G401.6 (cell line): ENCODE measurements around the gene PHYHD1.

ENCODE experiments used
- FAIRE-seq: peaks from 2 replicates; lab custom pipeline; 2012; peaks lifted over from hg19 to GRCh38; lab: Jason Lieb, UNC

PHYHD1 gene

DNA sequence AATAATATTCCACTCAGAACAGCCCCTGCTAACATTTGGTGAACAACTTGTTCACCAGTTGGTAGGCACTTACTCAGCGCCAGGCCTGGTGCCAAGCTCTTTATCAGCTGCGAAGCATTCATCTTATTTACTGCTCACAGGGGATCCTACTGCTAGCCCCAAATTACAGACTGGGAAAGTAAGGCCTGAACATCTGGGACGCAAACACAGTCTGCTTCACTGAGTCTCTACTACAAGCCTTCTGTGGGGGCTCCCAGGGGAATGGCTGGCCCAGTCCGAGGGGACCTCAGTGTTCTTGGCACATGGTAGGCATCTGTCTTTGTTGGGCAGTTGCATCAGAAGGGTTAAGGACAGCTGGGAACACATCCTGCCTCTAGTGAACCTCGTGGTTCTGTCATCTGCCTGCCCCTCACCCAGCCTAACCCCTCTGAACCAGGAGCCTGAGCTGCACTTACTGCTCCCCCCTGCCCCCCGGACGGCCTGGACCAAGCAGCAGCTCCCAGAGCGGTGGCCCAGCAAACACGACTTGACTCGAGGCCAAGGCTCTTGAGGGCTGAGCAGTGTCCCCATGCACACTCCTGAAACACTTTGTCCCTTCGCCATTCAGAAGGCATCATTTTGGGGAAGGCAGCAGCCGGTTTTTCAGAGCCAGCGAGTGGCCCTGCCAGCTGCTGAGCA, at the start of gene PHYHD1:
Gene PHYHD1, plus strand, starts transcription at position 602 of the 678 bp plus-strand sequence. CDS start 1,342 bp downstream, outside the sequence.
- FAIRE-seq: no peak

DNA sequence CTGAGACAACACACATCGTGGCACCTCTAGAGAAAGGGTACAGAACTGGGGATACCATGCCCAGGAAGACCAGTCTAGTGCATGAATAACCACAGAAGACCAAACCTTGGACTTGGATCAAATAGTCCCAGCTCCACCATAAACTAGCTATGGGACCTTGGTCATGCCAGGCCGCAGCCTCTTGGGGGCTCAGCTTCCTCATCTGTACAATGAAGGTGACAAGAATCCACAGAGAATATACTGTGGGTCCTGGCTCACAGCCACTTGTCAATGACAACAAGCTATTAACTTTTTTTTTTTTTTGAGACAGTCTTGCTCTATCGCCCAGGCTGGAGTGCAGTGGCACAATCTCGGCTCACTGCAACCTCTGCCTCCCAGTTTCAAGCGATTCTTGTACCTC, 42.9 kb upstream of the PHYHD1 start:
- no peak for FAIRE-seq

DNA sequence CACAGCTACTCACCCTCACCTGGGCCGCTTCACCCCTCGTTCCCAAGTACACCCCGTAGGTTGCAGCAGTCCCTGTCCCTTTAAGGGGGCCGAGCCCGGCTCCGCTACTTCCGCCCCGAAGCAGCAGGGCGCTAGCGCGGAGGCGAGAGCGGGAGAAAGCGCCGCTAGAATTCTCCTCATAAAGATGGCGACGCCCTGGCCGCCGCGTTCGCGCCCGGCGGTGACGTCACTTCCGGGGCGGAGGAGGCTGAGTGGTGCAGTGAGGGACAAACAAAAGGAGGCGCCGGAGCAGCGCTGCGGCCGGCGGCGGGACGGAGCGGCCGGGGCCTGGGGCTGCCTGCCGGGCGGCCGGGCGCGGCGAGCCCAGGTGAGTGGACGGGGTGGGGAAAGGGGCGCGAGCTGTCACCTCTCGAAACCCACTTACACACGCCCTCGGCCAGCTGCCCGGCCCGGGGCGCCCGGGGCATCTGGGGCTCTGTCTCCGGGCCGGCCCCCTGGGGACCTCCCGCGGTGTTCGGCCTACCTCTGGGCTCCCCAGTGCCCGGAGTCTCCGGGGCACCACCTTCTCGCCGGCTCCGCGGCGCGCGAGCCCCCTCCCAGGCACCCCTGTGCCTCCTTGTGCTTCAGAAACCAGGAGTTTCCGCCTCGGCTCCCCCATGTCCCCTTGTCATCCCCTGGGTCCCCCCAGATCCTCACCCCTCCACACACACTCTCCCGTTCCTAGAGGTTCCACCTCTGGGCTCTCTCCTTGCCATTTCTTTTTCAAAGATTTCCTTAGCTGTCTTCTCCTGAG, 38.7 kb upstream of the PHYHD1 start, which contains the start of the genes KYAT1 and LRRC8A:
Gene KYAT1, minus strand, starts transcription at position 67 of the 793 bp plus-strand sequence. CDS start 36,545 bp downstream, outside the sequence.
Gene LRRC8A, plus strand, starts transcription at position 250 of the 793 bp plus-strand sequence. CDS start 25,032 bp downstream, outside the sequence.
- FAIRE-seq: peak; percentile 86

DNA sequence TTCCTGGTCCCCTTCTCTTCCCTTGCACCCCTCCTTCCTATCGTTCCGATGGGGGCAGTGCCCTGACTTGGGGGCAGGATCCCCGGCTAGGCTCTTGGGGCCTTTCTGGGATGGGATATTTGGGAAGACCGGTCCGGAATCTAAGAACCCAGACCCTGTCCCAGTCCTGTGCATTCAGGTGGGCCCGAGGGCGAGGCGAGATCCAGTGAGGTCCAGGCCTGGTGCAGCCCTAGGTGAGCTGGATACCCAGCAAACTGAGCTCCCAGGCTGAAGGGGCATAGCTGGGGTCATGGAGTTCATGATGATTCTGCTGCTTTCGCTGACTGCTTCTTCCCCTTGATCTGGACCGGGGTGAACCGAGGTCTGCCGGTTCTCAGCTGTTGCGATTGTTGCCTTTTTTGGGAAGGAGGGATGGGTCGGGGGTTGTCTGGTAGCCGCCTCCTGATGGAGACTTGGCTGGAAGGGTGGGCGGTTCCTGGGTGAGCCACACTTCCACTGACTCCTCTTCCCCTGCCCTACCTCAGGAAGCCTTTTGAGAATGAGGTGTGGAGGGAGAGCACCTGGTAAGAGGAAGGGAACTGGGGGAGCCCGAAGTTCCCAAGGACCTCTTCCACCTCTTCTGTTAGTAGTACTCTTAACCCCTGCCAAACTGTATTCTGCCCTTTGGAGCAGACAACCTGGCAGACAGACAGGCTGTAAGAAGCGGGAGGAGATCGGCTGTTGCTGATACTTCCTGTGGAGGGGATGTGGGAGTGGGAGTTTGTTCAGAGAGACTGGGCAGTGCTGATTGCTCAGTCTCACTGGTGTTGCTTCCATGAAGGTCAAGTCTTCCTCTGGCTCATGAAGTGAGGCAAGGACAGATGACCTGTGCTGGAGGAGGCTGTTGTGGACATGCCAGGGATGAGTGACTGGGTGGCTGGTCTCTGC, 37.8 kb upstream of the PHYHD1 start:
- no peak for FAIRE-seq

DNA sequence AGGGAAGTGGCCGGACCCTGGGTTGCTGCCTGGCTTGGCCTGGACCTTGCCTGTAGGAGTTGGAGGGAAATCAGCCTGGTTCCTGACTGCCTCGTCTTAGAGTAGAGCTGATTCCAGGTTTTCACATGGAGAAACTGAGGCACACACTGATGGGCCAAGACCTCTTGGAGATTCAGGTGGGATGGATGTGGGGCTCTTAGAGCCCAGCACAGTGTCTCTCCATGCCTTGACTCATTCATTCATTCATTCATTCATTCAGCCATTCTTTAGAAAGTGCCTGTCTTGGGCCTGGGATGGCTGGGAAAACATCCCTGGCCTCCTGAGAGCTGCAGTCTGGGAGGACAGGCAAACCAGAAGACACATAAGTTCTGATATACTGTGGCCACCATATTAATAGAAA, 36.6 kb upstream of the PHYHD1 start:
- no peak for FAIRE-seq

DNA sequence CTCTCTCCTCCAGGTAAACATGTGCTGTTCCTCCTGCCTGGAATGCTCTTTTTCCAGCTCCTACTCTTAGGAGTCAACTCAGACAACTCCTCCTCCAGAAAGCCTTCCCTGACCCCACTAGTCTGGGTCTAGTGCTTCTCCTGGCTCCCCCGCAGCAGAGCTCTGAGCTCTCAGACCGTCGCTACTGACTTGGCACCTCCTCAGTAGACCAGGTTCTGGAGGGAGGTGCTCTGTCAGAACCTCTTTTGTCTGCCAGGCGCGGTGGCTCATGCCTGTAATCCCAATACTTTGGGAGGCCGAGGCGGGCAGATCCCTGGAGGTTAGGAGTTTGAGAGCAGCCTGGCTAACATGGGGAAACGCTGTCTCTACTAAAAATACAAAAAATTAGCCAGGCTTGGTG, 35.4 kb upstream of the PHYHD1 start:
- no peak for FAIRE-seq

DNA sequence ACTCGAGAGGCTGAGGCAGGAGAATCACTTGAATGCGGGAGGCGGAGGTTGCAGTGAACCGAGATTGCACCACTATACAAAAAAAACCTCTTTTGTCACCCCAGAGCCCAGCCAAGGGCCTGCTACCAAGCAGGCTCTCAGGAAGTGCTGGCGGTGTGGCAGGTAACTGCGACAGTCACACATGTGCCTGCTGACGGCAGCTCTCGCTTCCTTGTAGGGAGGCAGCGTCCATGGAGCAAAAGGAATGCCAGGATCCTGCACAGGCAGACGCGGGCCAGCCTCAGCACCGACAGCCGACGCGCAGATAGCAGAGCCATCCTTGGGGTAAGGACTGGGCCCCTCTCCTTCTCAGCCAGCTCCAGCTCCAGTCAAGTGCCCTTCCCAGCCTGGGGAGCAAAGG, 35.0 kb upstream of the PHYHD1 start:
- FAIRE-seq: no peak

DNA sequence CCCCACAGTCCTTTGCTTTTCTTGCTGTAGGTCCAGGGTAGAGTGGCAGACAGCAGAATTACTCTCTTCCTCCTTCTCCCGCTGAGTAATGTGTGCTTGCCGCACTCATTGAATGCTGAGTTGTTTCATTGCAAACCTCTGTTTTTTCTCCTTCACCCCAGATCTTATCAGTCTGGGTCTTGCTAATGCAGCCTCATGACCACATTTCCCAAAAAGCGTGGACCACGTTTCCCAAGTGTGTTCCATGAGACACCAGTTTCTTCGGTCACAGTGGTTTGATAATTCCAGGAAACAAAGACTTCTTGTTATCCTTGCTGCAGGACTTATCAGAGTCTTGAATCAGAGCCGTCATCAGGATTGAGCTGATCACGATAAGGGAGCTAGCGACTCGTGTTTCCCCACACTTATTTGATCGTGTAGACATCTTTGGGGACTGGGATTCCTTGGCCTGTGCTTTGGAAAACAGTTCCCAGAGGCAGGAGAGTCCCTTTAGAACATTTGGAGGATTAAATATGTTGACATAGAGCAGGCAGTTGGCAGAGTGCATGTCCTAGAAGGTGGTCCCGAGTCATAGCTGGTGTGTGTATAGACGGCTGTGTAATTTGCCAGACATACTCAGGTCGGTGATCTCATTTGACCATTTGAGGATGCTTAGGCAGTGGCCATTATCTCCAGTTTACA, 34.4 kb upstream of the PHYHD1 start:
- no peak for FAIRE-seq

DNA sequence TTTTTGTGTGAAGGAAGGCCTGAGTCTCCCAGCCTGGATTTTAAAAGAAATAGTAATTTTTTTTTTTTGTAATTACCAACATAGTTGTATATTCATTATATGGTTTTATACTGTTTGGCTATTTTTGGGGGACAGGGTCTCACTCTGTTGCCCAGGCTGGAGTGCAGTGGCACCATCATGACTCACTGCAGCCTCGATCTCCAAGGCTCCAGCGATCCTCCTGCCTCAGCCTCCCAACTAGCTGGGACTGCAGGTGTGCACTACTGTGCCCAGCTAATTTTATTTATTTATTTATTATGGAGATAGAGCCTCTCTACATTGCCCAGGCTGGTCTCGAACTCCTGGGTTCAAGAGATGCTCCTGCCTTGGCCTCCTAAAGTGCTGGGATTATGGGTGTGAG, 33.7 kb upstream of the PHYHD1 start:
- FAIRE-seq: no peak

DNA sequence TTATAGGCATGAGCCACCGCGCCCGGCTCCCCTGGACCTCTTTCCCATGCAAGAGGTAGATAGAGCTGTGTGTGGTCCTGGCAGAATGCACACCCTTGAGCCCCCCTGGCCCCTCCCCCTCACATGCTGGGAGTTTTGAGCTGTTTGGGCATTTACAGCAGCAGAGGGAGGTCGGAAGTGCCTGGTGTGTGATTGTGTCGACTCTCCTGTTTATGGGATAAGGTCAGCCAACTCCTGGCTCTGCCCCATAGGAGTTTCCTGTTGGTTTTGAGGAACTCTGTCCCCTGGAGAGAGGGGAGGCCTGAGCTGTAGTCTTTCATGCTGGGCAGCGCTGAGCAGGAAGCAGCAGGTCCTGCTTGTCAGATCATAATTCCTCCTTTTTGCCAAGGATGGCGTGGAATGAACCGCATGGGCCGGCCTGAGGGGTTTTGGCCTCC, 32.9 kb upstream of the PHYHD1 start:
- no peak for FAIRE-seq

DNA sequence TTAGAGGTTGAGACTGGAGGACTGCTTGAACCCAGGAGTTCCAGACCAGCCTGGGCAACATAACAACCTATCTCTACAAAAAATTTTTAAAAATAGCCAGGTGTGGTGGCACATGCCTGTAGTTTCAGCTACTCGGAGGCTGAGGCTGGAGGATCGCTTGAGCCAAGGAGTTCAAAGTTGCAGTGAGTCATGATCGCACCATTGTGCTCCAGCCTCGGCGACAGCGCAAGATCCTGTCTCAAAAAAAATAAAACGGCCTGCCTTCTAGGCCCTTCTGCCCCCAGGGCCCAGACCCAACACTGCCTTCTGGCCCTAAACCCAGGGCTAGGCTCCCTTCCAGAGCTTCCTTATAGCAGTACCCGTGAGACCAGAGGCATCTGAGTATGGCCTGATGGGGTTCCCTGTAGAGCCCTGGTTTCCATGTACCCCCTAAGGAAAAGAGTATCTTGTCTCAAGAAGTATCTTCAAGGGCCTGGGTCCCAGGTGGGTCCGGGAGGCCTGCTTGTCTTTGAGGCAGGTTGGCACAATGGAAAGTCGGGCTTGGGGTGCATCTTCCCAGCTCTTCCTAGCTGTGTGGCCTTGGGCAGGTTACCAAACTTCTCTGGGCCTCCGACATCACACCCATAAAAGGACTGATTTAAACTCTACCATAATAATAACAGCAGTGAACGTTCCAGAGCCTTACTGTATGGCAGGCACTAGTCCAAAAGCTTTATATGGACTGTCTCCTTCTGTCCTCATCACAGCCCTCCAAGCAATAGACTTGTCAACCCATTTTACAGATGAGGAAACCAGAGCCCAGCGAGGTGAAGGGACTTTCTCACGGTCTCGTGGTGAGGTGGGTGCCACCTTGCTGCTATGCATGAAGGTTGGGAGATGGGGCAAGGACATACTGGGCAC, 29.2 kb upstream of the PHYHD1 start:
- FAIRE-seq: no peak

DNA sequence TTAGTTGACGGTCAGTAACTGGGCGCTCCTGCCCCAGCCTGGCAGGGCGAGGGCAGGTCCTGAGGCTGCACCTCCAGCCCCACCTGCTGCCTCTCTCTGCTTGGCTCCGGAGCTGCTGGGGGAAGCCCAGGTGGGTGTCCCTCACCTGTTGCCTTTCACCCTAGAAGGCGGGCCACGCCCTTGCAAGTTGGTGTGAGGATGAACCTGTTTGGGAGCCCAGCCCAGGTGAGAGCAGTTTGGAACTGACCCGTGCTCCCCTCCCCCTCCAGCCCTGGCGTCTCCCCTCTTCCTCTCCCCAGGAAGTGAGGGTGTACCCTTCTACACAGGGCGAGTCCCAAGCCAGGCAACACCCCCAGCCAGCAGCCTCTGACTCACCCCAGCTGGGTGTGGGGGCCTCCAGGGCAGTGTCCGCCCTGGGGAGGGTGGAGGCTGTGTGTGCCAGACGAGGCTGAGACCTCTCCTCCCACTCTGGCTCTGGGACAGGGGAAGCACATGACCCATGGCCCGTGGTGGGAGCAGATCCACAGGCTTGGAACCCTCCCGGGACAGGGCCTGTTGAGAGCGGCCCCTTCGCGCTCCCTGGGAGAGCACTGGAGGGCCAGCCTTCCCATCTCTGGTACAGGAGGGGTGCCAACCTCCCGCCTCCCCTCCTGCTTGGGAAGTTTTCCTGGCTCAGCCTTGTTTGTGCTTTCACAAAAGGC, 28.4 kb upstream of the PHYHD1 start:
- no peak for FAIRE-seq

DNA sequence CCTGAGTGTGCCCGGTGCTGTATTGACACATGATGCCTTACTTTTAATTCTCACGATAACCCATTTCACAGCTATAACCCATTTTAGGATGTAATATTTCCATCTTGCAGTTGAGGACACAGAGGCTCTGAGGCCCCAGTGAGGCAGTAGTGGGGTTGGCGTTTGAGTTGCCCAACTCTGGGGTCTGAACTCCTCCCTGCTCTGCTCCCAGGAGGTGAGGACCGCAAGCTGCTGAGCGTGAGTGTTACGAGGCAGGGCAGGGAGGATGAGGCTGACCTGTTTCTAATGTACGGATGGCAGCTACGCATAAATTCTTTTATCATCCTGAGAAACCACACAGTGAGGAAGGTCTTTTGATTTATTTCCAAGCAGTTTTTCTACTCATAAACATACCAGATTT, 27.4 kb upstream of the PHYHD1 start:
- no peak for FAIRE-seq

DNA sequence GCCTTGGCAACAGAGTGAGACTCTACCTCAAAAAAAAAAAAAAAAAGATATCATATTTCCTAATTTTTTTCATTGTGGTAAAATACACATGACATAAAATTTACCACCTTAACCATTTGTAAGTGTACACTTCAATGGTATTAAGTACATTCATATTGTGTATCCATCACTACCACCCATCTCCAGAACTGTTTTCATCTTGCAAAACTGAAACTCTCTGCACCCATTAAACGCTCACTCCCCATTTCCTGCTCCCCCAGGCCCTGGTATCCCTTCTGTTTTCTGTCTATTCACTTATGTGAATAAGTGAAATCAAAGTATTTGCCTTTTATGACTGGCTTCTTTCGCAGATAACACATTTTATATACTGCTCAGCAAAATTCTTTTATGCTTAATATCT, 26.0 kb upstream of the PHYHD1 start:
- FAIRE-seq: no peak

DNA sequence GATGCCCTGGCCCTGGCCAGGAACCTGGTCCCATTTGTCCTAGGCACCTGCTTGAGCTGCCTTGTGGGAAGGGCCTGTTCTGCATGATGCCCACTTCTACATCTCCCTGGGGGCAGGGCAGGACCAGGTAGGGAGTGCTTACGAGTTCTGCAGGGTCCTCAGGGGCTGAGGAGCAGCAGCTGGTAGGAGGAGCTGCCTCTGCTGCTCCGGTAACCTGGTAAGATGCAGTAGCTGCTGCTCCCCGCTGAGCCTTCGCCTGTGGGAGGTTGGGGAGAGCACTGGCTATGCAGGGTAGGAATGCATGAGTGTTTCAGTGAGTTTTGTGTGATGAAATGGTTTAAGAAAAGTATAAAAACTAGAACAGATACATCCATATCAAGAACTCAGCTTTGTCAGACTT, 25.2 kb upstream of the PHYHD1 start:
- FAIRE-seq: no peak

DNA sequence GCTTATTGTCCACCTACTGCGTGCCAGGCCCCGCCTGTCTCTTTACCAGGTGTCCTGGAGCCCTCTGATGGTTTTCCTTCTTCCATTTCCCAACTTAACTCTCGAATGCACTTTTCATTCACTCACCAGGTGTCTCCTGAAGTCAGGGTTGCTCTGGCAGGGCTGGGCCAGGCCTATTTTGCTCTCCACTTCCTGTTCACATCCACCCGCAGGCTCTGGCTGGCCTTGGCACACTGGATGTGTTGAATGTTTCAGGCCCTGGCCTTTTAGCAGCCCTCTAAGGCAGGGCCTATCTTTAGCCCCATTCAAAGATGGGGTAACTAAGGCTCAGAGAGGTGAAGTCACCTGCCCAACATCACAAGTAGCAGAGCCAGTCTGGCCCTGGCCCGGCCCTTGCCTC, 22.4 kb upstream of the PHYHD1 start:
- FAIRE-seq: no peak

DNA sequence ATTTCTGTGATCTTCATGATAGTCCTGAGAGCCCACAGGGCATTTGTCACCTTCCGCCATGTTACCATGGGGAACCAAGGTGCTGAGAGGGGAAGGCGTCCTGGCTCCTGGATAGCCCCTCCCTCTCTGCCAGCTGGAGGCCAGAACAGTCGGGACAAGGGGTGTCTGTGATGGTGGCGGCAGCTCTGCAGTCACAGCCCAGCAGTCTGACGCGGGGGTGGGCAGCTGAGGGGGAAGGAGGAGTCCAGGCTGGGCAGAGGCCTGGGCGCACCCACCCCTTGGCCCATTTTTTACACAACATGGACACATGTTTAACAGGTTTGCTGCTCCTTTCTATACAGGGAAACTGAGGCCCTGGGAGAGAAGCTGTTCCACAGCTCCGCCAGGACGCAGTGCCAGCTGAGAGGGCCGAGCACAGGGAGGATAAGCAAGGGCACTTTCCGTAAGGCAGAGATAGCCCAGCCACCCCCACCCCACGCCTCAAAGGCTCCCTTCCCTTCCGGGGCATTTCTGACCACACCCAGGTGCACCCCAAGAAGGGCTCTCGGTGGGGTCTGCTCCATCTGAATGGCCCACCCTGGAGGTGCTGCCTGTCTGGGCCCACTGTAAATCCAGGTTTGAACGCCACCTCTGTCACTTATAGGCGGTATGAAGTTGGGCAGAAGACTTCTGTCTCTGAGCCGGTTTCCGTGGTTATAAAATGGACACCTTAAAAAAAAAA, 21.8 kb upstream of the PHYHD1 start:
- no peak for FAIRE-seq

DNA sequence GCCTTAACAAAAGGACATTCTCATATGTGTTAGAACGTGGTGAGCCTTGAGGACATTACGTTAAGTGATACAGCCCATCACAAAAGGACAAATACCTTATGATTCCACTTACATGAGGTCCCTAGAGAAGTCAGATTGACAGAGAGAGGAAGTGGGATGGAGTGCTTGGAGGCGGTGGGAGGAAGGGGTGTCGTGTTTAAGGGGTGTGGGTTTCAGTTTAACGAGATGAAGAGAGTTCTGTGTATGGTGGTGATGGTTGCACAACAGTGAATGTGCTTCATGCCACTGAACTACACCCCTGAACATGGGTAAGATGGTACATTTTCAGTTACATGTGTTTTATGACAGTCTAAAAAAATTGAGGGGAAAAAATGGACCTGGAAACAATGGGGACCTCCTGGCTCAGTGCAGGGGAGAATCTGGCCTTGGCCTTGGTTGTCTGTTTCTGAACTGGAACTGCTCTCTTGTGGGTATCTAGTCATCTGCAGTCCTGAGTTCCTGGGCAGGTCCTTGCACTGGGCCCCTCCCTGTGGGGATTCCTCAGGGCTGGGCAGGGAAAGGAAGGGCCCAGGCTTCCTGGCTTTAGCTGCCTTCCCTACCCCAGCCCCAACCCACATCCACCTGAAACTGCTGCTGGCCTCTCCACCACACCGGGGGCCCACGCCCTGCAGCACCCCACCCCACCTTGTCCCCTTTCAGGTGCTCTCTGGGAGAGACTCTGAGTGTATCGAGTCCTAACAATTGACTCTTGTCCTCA, 21.0 kb upstream of the PHYHD1 start:
- FAIRE-seq: no peak

DNA sequence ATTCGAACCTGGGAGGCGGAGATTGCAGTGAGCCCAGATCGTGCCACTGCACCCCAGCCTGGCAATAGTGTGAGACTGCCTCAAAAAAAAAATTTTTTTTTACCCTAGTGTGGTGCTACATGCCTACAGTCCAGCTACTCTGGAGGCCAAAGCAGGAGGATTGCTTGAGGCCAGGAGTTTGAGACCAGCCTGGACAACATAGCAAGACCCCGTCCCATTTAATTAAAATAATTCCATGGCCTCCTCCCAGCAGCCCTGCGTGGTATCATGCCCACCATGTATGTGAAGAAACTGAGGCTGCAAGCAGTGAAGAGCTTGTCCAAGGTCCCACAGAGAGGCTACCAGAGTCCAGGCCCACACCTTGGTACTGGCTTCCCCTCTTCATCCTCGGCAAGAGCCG, 19.4 kb upstream of the PHYHD1 start:
- no peak for FAIRE-seq
